ENCODE data around the gene MAP3K10. TPM values are rescaled to one million over a fixed set of nuclear protein-coding genes. Genes with fewer than 3 reads are reported as not detected.
"Not testable (repeated sequence)": the region's sequence is repeated elsewhere in the genome, so short reads cannot be mapped to it uniquely, and the experiment has no call there.

MAP3K10 gene
- total RNA-seq, 2 donors from 2014 or later: 13.2 to 28.4 TPM

- H3K27ac Mint-ChIP-seq: no peak overlapping the region
- no peaks in the 10 kb centered on the region for H3K36me3 Mint-ChIP-seq
- peak overlapping the region; percentile 56 for H3K4me3 Mint-ChIP-seq
- H3K4me1 Mint-ChIP-seq (ENCODE audit: low read depth in 2 of 2): peaks cover 11 to 12% of the 10 kb centered on the region in 2 donors
- no peak for ATAC-seq
- H3K9me3 Mint-ChIP-seq: no peaks in the 10 kb centered on the region
- peaks cover 19 to 22% of the 10 kb centered on the region in 2 donors for H3K27me3 Mint-ChIP-seq
- DNase-seq (ENCODE audit: low spot score): no peak
Observed at GRCh38 chr19:40216013-40216776, 25.0 kb downstream of the MAP3K10 start.

- Mint-ChIP-seq H3K9me3 (no peaks in the 10 kb centered on the region), H3K27me3 (peaks cover 21 to 22% of the 10 kb centered on the region in 2 donors), H3K36me3 (peaks cover under 1% of the 10 kb centered on the region), H3K4me1 (ENCODE audit: low read depth in 2 of 2) (peaks cover 11 to 12% of the 10 kb centered on the region in 2 donors), H3K4me3 (peak overlapping the region; percentile 56), H3K27ac (no peak overlapping the region)
- ATAC-seq (no peak), DNase-seq (ENCODE audit: low spot score) (no peak)
Observed at GRCh38 chr19:40216777-40217026, 25.5 kb downstream of the MAP3K10 start.

- Mint-ChIP-seq H3K27ac (no peak overlapping the region), H3K36me3 (peaks cover 6% of the 10 kb centered on the region), H3K9me3 (peaks cover 4% of the 10 kb centered on the region), H3K27me3 (peaks cover 26% of the 10 kb centered on the region in 2 donors), H3K4me3 (peak overlapping the region; percentile 56), H3K4me1 (ENCODE audit: low read depth in 2 of 2) (peaks cover 16 to 17% of the 10 kb centered on the region in 2 donors)
- ATAC-seq (no peak), DNase-seq (ENCODE audit: low spot score) (no peak)
Observed at GRCh38 chr19:40217027-40217810, 26.0 kb downstream of the MAP3K10 start.

GRCh38 chr19:40217934-40218890 lies 27.0 kb downstream of the MAP3K10 start, which contains the start of gene TTC9B:
Gene TTC9B, minus strand, starts transcription at chr19:40218384. Its CDS starts 3 bp downstream, at chr19:40218381.
- H3K36me3 Mint-ChIP-seq: peaks cover 7% of the 10 kb centered on the region
- no peak within 1 kb of the TSS for H3K4me3 Mint-ChIP-seq
- H3K27ac Mint-ChIP-seq: no peak within 1 kb of the TSS
- ATAC-seq (peak; percentile 69 to 78), DNase-seq (ENCODE audit: low spot score) (no peak)
- H3K4me1 Mint-ChIP-seq (ENCODE audit: low read depth in 2 of 2): peaks cover 16 to 19% of the 10 kb centered on the region in 2 donors
- peaks cover 26 to 27% of the 10 kb centered on the region in 2 donors for H3K27me3 Mint-ChIP-seq
- peaks cover 4% of the 10 kb centered on the region for H3K9me3 Mint-ChIP-seq

GRCh38 chr19:40219029-40219428 lies 27.8 kb downstream of the MAP3K10 start:
- peaks cover 16 to 19% of the 10 kb centered on the region in 2 donors for H3K4me1 Mint-ChIP-seq (ENCODE audit: low read depth in 2 of 2)
- H3K27me3 Mint-ChIP-seq: peaks cover 27% of the 10 kb centered on the region in 2 donors
- H3K9me3 Mint-ChIP-seq; ATAC-seq; H3K36me3 Mint-ChIP-seq; H3K27ac Mint-ChIP-seq; H3K4me3 Mint-ChIP-seq; DNase-seq (ENCODE audit: low spot score): not testable (repeated sequence)

GRCh38 chr19:40219721-40220276 lies 28.6 kb downstream of the MAP3K10 start:
- Mint-ChIP-seq H3K27ac (no peak overlapping the region), H3K36me3 (peaks cover 7% of the 10 kb centered on the region), H3K4me3 (no peak overlapping the region), H3K27me3 (peaks cover 30 to 32% of the 10 kb centered on the region in 2 donors), H3K4me1 (ENCODE audit: low read depth in 2 of 2) (peaks cover 16 to 19% of the 10 kb centered on the region in 2 donors), H3K9me3 (peaks cover 4% of the 10 kb centered on the region)
- DNase-seq (ENCODE audit: low spot score): no peak
- no peak for ATAC-seq

GRCh38 chr19:40220674-40221073 lies 29.4 kb downstream of the MAP3K10 start:
- Mint-ChIP-seq H3K27me3 (peaks cover 38 to 39% of the 10 kb centered on the region in 2 donors), H3K4me3 (no peak overlapping the region), H3K36me3 (peaks cover 11% of the 10 kb centered on the region), H3K9me3 (peaks cover 4% of the 10 kb centered on the region), H3K27ac (no peak overlapping the region), H3K4me1 (ENCODE audit: low read depth in 2 of 2) (peaks cover 21 to 24% of the 10 kb centered on the region in 2 donors)
- ATAC-seq: no peak
- no peak for DNase-seq (ENCODE audit: low spot score)

GRCh38 chr19:40221858-40222619 lies 30.8 kb downstream of the MAP3K10 start:
- ATAC-seq (peak; percentile 77 to 87), DNase-seq (ENCODE audit: low spot score) (peak; percentile 85)
- peaks cover 13% of the 10 kb centered on the region for H3K36me3 Mint-ChIP-seq
- peak overlapping the region; percentile 19 to 28 for H3K27ac Mint-ChIP-seq
- peaks cover 22 to 23% of the 10 kb centered on the region in 2 donors for H3K4me1 Mint-ChIP-seq (ENCODE audit: low read depth in 2 of 2)
- H3K27me3 Mint-ChIP-seq: peaks cover 40% of the 10 kb centered on the region in 2 donors
- H3K9me3 Mint-ChIP-seq: peaks cover 4% of the 10 kb centered on the region
- peak overlapping the region; percentile 52 for H3K4me3 Mint-ChIP-seq

- H3K4me3 Mint-ChIP-seq: no peak overlapping the region
- H3K36me3 Mint-ChIP-seq: peaks cover 13% of the 10 kb centered on the region
- H3K4me1 Mint-ChIP-seq (ENCODE audit: low read depth in 2 of 2): peaks cover 22 to 23% of the 10 kb centered on the region in 2 donors
- ATAC-seq (no peak), DNase-seq (ENCODE audit: low spot score) (no peak)
- H3K27me3 Mint-ChIP-seq: peaks cover 40% of the 10 kb centered on the region in 2 donors
- H3K9me3 Mint-ChIP-seq: peaks cover 4% of the 10 kb centered on the region
- no peak overlapping the region for H3K27ac Mint-ChIP-seq
Observed at GRCh38 chr19:40223135-40223822, 32.1 kb downstream of the MAP3K10 start.

- peaks cover 32 to 33% of the 10 kb centered on the region in 2 donors for H3K27me3 Mint-ChIP-seq
- no peak overlapping the region for H3K4me3 Mint-ChIP-seq
- H3K9me3 Mint-ChIP-seq: peaks cover 4% of the 10 kb centered on the region
Observed at GRCh38 chr19:40224342-40225150, 33.3 kb downstream of the MAP3K10 start.

GRCh38 chr19:40225440-40226305 lies 34.4 kb downstream of the MAP3K10 start:
- Mint-ChIP-seq H3K27me3 (peaks cover 26 to 32% of the 10 kb centered on the region in 2 donors), H3K36me3 (peaks cover 13% of the 10 kb centered on the region), H3K9me3 (peaks cover 4% of the 10 kb centered on the region), H3K4me1 (ENCODE audit: low read depth in 2 of 2) (peaks cover 16 to 23% of the 10 kb centered on the region in 2 donors), H3K4me3 (peak overlapping the region; percentile 7), H3K27ac (peak overlapping the region in 1 of 2 donors; percentile 4)
- ATAC-seq: no peak
- DNase-seq (ENCODE audit: low spot score): no peak

More at GRCh38 chr19:40224342-40225150, 33.3 kb downstream of the MAP3K10 start:
- no peak for DNase-seq (ENCODE audit: low spot score)
- ATAC-seq: no peak
- peaks cover 13% of the 10 kb centered on the region for H3K36me3 Mint-ChIP-seq
- no peak overlapping the region for H3K27ac Mint-ChIP-seq
- peaks cover 22 to 26% of the 10 kb centered on the region in 2 donors for H3K4me1 Mint-ChIP-seq (ENCODE audit: low read depth in 2 of 2)
